Effector memory CD8-positive, alpha-beta T cell (primary cell): Measurements from ENCODE around the gene NDUFS3.
"Not testable (repeated sequence)": the region's sequence is repeated elsewhere in the genome, so short reads cannot be mapped to it uniquely, and the experiment has no call there.

Experiments used
- ATAC-seq: fragments of 150-1000 bp; cut with Tn5 transposase; replicated peaks from 2 replicates; pipeline ENCODE4 v1.10.0; 2021; ENCODE audit warnings: mild to moderate bottlenecking, moderate library complexity
- DNase-seq, 3 experiments: peaks; one replicate each; pipeline ENCODE4 v3.0.0; 2021
- H3K27ac Mint-ChIP-seq, 2 donors: one replicate each; pipeline ENCODE4 v1.8.0; 2022; ENCODE audit warnings: mild to moderate bottlenecking in 2 of 2, mixed read lengths in 2 of 2, moderate library complexity in 2 of 2
- H3K27me3 Mint-ChIP-seq, 2 donors: one replicate each; pipeline ENCODE4 v1.8.0; 2022; ENCODE audit warnings: mixed read lengths in 2 of 2
- H3K36me3 Mint-ChIP-seq: one replicate; pipeline ENCODE4 v1.8.0; 2022; ENCODE audit warnings: mild to moderate bottlenecking, moderate library complexity, mixed read lengths; ENCODE audit not compliant: insufficient read depth
- H3K4me1 Mint-ChIP-seq, 2 donors: one replicate each; pipeline ENCODE4 v1.8.0; 2022; ENCODE audit warnings: low read depth in 2 of 2, mixed read lengths in 2 of 2
- H3K4me3 Mint-ChIP-seq, 2 donors: one replicate each; pipeline ENCODE4 v1.8.0; 2022; ENCODE audit warnings: mild to moderate bottlenecking in 2 of 2, mixed read lengths in 2 of 2, moderate library complexity in 2 of 2
- H3K9me3 Mint-ChIP-seq, 2 donors: one replicate each; pipeline ENCODE4 v1.8.0; 2022; ENCODE audit warnings: mixed read lengths in 2 of 2
- total RNA-seq, 9 experiments: gene quantifications; one replicate each; lab custom pipeline; 2026; lab: John Stamatoyannopoulos, UW

The NDUFS3 gene
- total RNA-seq = 27.7 to 71.9 (median 50.4) reads per million in 9 experiments

- no peaks in the 10 kb centered on the region for H3K27me3 Mint-ChIP-seq
- ATAC-seq (peak; percentile 95), DNase-seq (peak; percentile 87 to 92 (median 89))
- no peaks in the 10 kb centered on the region for H3K9me3 Mint-ChIP-seq
- H3K4me1 Mint-ChIP-seq = peaks cover 22 to 34% of the 10 kb centered on the region in 2 donors
- peak within 1 kb of the TSS; percentile 92 to 95 for H3K27ac Mint-ChIP-seq
- H3K36me3 Mint-ChIP-seq = peaks cover 61% of the 10 kb centered on the region
- peak within 1 kb of the TSS; percentile 92 to 93 for H3K4me3 Mint-ChIP-seq
These were observed at the start of gene NDUFS3, which contains the start of gene KBTBD4 for GRCh38 chr11:47578524-47579494. Gene NDUFS3, plus strand, starts transcription at chr11:47579074. Its CDS starts 18 bp downstream, at chr11:47579092. Gene KBTBD4, minus strand, starts transcription at chr11:47578970. Its CDS starts 19 bp downstream, at chr11:47578951.

GRCh38 chr11:47529951-47530350, 48.9 kb upstream of the NDUFS3 start:
- Mint-ChIP-seq H3K36me3 (peaks cover 39% of the 10 kb centered on the region), H3K9me3 (no peaks in the 10 kb centered on the region), H3K4me3 (peak overlapping the region in 1 of 2 donors; percentile 3), H3K27me3 (no peaks in the 10 kb centered on the region), H3K4me1 (peaks cover 41 to 56% of the 10 kb centered on the region in 2 donors), H3K27ac (peak overlapping the region; percentile 66 to 70)
- no peak for DNase-seq
- ATAC-seq = no peak

GRCh38 chr11:47530721-47531120, 48.2 kb upstream of the NDUFS3 start:
- Mint-ChIP-seq H3K4me1 (peaks cover 38 to 54% of the 10 kb centered on the region in 2 donors), H3K4me3 (peak overlapping the region in 1 of 2 donors; percentile 3), H3K36me3 (peaks cover 41% of the 10 kb centered on the region), H3K27ac (peak overlapping the region; percentile 49 to 70)
- ATAC-seq, H3K27me3 Mint-ChIP-seq, H3K9me3 Mint-ChIP-seq, DNase-seq: not testable (repeated sequence)

GRCh38 chr11:47531666-47532065, 47.2 kb upstream of the NDUFS3 start:
- Mint-ChIP-seq H3K9me3 (no peaks in the 10 kb centered on the region), H3K4me3 (no peak overlapping the region), H3K27me3 (no peaks in the 10 kb centered on the region), H3K4me1 (peaks cover 34 to 46% of the 10 kb centered on the region in 2 donors), H3K27ac (peak overlapping the region; percentile 49 to 75), H3K36me3 (peaks cover 46% of the 10 kb centered on the region)
- ATAC-seq (no peak), DNase-seq (no peak)

- H3K27ac Mint-ChIP-seq = peak overlapping the region; percentile 12 to 31
- DNase-seq (no peak), ATAC-seq (no peak)
- peaks cover 34 to 44% of the 10 kb centered on the region in 2 donors for H3K4me1 Mint-ChIP-seq
- peak overlapping the region in 1 of 2 donors; percentile 37 for H3K4me3 Mint-ChIP-seq
- H3K9me3 Mint-ChIP-seq = no peaks in the 10 kb centered on the region
- no peaks in the 10 kb centered on the region for H3K27me3 Mint-ChIP-seq
- peaks cover 46% of the 10 kb centered on the region for H3K36me3 Mint-ChIP-seq
These were observed 46.2 kb upstream of the NDUFS3 start for GRCh38 chr11:47532597-47533213.

GRCh38 chr11:47533690-47534151, 45.2 kb upstream of the NDUFS3 start:
- H3K27ac Mint-ChIP-seq = no peak overlapping the region
- DNase-seq (no peak), ATAC-seq (no peak)
- H3K4me3 Mint-ChIP-seq = peak overlapping the region in 1 of 2 donors; percentile 10
- no peaks in the 10 kb centered on the region for H3K27me3 Mint-ChIP-seq
- H3K36me3 Mint-ChIP-seq = peaks cover 44% of the 10 kb centered on the region
- H3K9me3 Mint-ChIP-seq = no peaks in the 10 kb centered on the region
- peaks cover 37 to 46% of the 10 kb centered on the region in 2 donors for H3K4me1 Mint-ChIP-seq

GRCh38 chr11:47534704-47535251, 44.1 kb upstream of the NDUFS3 start:
- H3K36me3 Mint-ChIP-seq = peaks cover 35% of the 10 kb centered on the region
- no peak overlapping the region for H3K27ac Mint-ChIP-seq
- peak overlapping the region in 1 of 2 donors; percentile 54 for H3K4me3 Mint-ChIP-seq
- no peak for DNase-seq
- ATAC-seq = no peak
- no peaks in the 10 kb centered on the region for H3K27me3 Mint-ChIP-seq
- no peaks in the 10 kb centered on the region for H3K9me3 Mint-ChIP-seq
- H3K4me1 Mint-ChIP-seq = peaks cover 41 to 50% of the 10 kb centered on the region in 2 donors

GRCh38 chr11:47536915-47537314, 42.0 kb upstream of the NDUFS3 start:
- DNase-seq (no peak), ATAC-seq (no peak)
- no peak overlapping the region for H3K4me3 Mint-ChIP-seq
- no peaks in the 10 kb centered on the region for H3K27me3 Mint-ChIP-seq
- no peak overlapping the region for H3K27ac Mint-ChIP-seq
- H3K9me3 Mint-ChIP-seq = no peaks in the 10 kb centered on the region
- H3K4me1 Mint-ChIP-seq = peaks cover 39 to 51% of the 10 kb centered on the region in 2 donors
- H3K36me3 Mint-ChIP-seq = peaks cover 35% of the 10 kb centered on the region

GRCh38 chr11:47538741-47539565, 39.9 kb upstream of the NDUFS3 start:
- H3K4me3 Mint-ChIP-seq = peak overlapping the region; percentile 12 to 74
- no peaks in the 10 kb centered on the region for H3K27me3 Mint-ChIP-seq
- no peak for ATAC-seq
- peaks cover 40 to 54% of the 10 kb centered on the region in 2 donors for H3K4me1 Mint-ChIP-seq
- peak overlapping the region; percentile 62 to 96 for H3K27ac Mint-ChIP-seq
- H3K36me3 Mint-ChIP-seq = peaks cover 30% of the 10 kb centered on the region
- H3K9me3 Mint-ChIP-seq = no peaks in the 10 kb centered on the region
- no peak for DNase-seq

GRCh38 chr11:47539681-47540039, 39.2 kb upstream of the NDUFS3 start:
- Mint-ChIP-seq H3K9me3 (no peaks in the 10 kb centered on the region), H3K27me3 (no peaks in the 10 kb centered on the region), H3K4me1 (peaks cover 44 to 61% of the 10 kb centered on the region in 2 donors), H3K36me3 (peaks cover 25% of the 10 kb centered on the region), H3K27ac (peak overlapping the region; percentile 62 to 96), H3K4me3 (peak overlapping the region; percentile 74 to 78)
- DNase-seq (no peak), ATAC-seq (no peak)

GRCh38 chr11:47541070-47541469, 37.8 kb upstream of the NDUFS3 start:
- H3K27ac Mint-ChIP-seq = peak overlapping the region; percentile 89 to 96
- no peaks in the 10 kb centered on the region for H3K9me3 Mint-ChIP-seq
- no peaks in the 10 kb centered on the region for H3K27me3 Mint-ChIP-seq
- H3K4me3 Mint-ChIP-seq = peak overlapping the region; percentile 74 to 78
- peaks cover 42 to 60% of the 10 kb centered on the region in 2 donors for H3K4me1 Mint-ChIP-seq
- H3K36me3 Mint-ChIP-seq = peaks cover 12% of the 10 kb centered on the region
- ATAC-seq = peak; percentile 70
- DNase-seq = no peak

GRCh38 chr11:47545298-47545697, 33.6 kb upstream of the NDUFS3 start:
- H3K4me1 Mint-ChIP-seq = peaks cover 37 to 58% of the 10 kb centered on the region in 2 donors
- no peak overlapping the region for H3K4me3 Mint-ChIP-seq
- H3K9me3 Mint-ChIP-seq = no peaks in the 10 kb centered on the region
- DNase-seq (no peak), ATAC-seq (no peak)
- peak overlapping the region in 1 of 2 donors; percentile 77 for H3K27ac Mint-ChIP-seq
- H3K36me3 Mint-ChIP-seq = peaks cover 15% of the 10 kb centered on the region
- no peaks in the 10 kb centered on the region for H3K27me3 Mint-ChIP-seq
